Measurements from ENCODE around the gene TMEM245. TPM values are rescaled to one million over a fixed set of nuclear protein-coding genes. Genes with fewer than 3 reads are reported as not detected.

The TMEM245 gene
- total RNA-seq, 1 experiment from 2014 or later, result 110 TPM

- no peak overlapping the region for H3K27ac Mint-ChIP-seq (ENCODE audit: unreplicated experiment)
- ChIA-PET CTCF (no interaction called here), POLR2A (no interaction called here)
- no peaks in the 10 kb centered on the region for H3K36me3 ChIP-seq (ENCODE audit: control insufficient read depth, insufficient read depth, low read length)
- H3K4me1 ChIP-seq, result peaks cover 36% of the 10 kb centered on the region
- H3K27me3 Mint-ChIP-seq (ENCODE audit: insufficient read depth, unreplicated experiment), result no peaks in the 10 kb centered on the region
- intact Hi-C loops (cut with micrococcal nuclease; ENCODE audit: unreplicated experiment), result no loop called here
- TF ChIP-seq, protein P1, sequence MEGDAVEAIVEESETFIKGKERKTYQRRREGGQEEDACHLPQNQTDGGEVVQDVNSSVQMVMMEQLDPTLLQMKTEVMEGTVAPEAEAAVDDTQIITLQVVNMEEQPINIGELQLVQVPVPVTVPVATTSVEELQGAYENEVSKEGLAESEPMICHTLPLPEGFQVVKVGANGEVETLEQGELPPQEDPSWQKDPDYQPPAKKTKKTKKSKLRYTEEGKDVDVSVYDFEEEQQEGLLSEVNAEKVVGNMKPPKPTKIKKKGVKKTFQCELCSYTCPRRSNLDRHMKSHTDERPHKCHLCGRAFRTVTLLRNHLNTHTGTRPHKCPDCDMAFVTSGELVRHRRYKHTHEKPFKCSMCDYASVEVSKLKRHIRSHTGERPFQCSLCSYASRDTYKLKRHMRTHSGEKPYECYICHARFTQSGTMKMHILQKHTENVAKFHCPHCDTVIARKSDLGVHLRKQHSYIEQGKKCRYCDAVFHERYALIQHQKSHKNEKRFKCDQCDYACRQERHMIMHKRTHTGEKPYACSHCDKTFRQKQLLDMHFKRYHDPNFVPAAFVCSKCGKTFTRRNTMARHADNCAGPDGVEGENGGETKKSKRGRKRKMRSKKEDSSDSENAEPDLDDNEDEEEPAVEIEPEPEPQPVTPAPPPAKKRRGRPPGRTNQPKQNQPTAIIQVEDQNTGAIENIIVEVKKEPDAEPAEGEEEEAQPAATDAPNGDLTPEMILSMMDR (IDR thresholded peaks at IDR 0.05; ENCODE audit: insufficient read depth in 1 of 2, low read depth in 1 of 2, low read length in 1 of 2, severe bottlenecking in 1 of 2, unreplicated experiment in 1 of 2), result no peak
- no peaks in the 10 kb centered on the region for H3K27me3 ChIP-seq (replicated peaks; ENCODE audit: control insufficient read depth, insufficient read depth, low read length)
- peaks cover 45% of the 10 kb centered on the region for H3K36me3 Mint-ChIP-seq (ENCODE audit: insufficient read depth, unreplicated experiment)
- no TSS peak for BruUV-seq (replicated peaks)
- H3K4me1 Mint-ChIP-seq (ENCODE audit: low read depth, unreplicated experiment), result peaks cover 32% of the 10 kb centered on the region
- no peaks in the 10 kb centered on the region for H3K9me3 ChIP-seq
- DNase-seq, result no peak
- no peak overlapping the region for H3K4me3 ChIP-seq (ENCODE audit: low read depth, low read length)
- H3K9me3 Mint-ChIP-seq (ENCODE audit: unreplicated experiment), result no peaks in the 10 kb centered on the region
- H3K4me3 Mint-ChIP-seq (ENCODE audit: unreplicated experiment), result no peak overlapping the region
Observed at GRCh38 chr9:109115931-109116526, 3.7 kb downstream of the TMEM245 start.

- peaks cover 45% of the 10 kb centered on the region for H3K36me3 Mint-ChIP-seq (ENCODE audit: insufficient read depth, unreplicated experiment)
- CTCF ChIA-PET, result no interaction called here
- Histone ChIP-seq H3K4me3 (ENCODE audit: low read depth, low read length) (no peak overlapping the region), H3K4me1 (peaks cover 41% of the 10 kb centered on the region), H3K27me3 (replicated peaks; ENCODE audit: control insufficient read depth, insufficient read depth, low read length) (no peaks in the 10 kb centered on the region), H3K9me3 (no peaks in the 10 kb centered on the region), H3K36me3 (ENCODE audit: control insufficient read depth, insufficient read depth, low read length) (no peaks in the 10 kb centered on the region)
- peak overlapping the region; percentile 53 for H3K27ac Mint-ChIP-seq (ENCODE audit: unreplicated experiment)
- peak overlapping the region; percentile 42 for H3K4me3 Mint-ChIP-seq (ENCODE audit: unreplicated experiment)
- no peak for DNase-seq
- peaks cover 43% of the 10 kb centered on the region for H3K4me1 Mint-ChIP-seq (ENCODE audit: low read depth, unreplicated experiment)
- no peaks in the 10 kb centered on the region for H3K9me3 Mint-ChIP-seq (ENCODE audit: unreplicated experiment)
- BruUV-seq (replicated peaks), result no TSS peak
- POLR2A ChIA-PET, result no interaction called here
- no peaks in the 10 kb centered on the region for H3K27me3 Mint-ChIP-seq (ENCODE audit: insufficient read depth, unreplicated experiment)
- TF ChIP-seq, protein P1 (IDR thresholded peaks at IDR 0.05; ENCODE audit: insufficient read depth in 1 of 2, low read depth in 1 of 2, low read length in 1 of 2, severe bottlenecking in 1 of 2, unreplicated experiment in 1 of 2), result no peak
- intact Hi-C loops (cut with micrococcal nuclease; ENCODE audit: unreplicated experiment), result no loop called here
Observed at GRCh38 chr9:109114670-109115069, 5.1 kb downstream of the TMEM245 start.

DNA sequence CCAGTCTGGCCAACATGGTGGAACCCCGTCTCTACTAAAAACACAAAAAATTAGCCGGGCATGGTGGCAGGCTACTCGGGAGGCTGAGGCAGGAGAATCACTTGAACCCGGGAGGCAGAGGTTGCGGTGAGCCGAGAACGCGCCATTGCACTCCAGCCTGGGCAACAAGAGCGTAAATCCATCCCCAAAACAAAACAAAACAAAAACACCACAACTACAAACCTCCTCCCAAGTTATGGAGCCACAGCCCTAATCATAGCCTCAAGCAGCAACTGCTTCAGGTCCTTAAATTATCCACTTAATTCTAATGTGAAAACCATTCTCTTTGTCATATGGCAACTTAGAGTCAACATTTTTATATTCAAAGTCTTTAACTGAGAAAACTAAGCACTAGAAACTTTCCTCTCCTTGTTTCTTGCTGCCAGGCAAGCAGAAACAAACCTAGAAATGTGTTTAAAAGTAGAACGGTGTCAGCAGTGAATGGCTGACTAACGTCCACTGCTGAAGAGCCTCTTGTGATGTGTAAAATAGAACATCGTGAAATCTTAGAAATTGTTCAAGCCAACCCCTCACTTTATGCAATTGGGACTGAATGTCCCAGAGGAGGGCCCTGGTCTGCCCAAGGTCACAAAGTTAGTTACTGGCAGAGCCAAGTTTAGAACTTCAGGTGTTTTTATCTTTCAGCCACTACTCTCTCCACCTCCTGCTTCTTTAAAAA, 5.7 kb downstream of the TMEM245 start:
- Histone ChIP-seq H3K9me3 (no peaks in the 10 kb centered on the region), H3K36me3 (ENCODE audit: control insufficient read depth, insufficient read depth, low read length) (no peaks in the 10 kb centered on the region), H3K27me3 (replicated peaks; ENCODE audit: control insufficient read depth, insufficient read depth, low read length) (no peaks in the 10 kb centered on the region), H3K4me3 (ENCODE audit: low read depth, low read length) (no peak overlapping the region), H3K4me1 (peaks cover 47% of the 10 kb centered on the region)
- DNase-seq, result no peak
- Mint-ChIP-seq H3K4me3 (ENCODE audit: unreplicated experiment) (no peak overlapping the region), H3K27me3 (ENCODE audit: insufficient read depth, unreplicated experiment) (no peaks in the 10 kb centered on the region), H3K9me3 (ENCODE audit: unreplicated experiment) (no peaks in the 10 kb centered on the region), H3K27ac (ENCODE audit: unreplicated experiment) (peak overlapping the region; percentile 37), H3K4me1 (ENCODE audit: low read depth, unreplicated experiment) (peaks cover 46% of the 10 kb centered on the region), H3K36me3 (ENCODE audit: insufficient read depth, unreplicated experiment) (peaks cover 45% of the 10 kb centered on the region)
- TF ChIP-seq, protein P1 (IDR thresholded peaks at IDR 0.05; ENCODE audit: insufficient read depth in 1 of 2, low read depth in 1 of 2, low read length in 1 of 2, severe bottlenecking in 1 of 2, unreplicated experiment in 1 of 2), result no peak
- intact Hi-C loops (cut with micrococcal nuclease; ENCODE audit: unreplicated experiment), result no loop called here
- no TSS peak for BruUV-seq (replicated peaks)
- CTCF ChIA-PET, result no interaction called here
- POLR2A ChIA-PET, result no interaction called here
